Uterus (tissue), 4 donors: ENCODE data around the gene CTNND2. TPM values are rescaled to one million over a fixed set of nuclear protein-coding genes. Genes with fewer than 3 reads are reported as not detected.

Experiments used
- DNase-seq, 2 donors: peaks; one replicate each; pipeline ENCODE4 v3.0.0-alpha.2; 2019 to 2020
- H3K27ac ChIP-seq, 2 donors: fragments of 200-600 bp; sonication (generic); 1 replicate in 1 of 2; 2 replicates in 1 of 2; pipeline ENCODE4 v1.5.1; 2016 to 2018
- H3K27me3 ChIP-seq, 2 donors: fragments of 200-600 bp; sonication (generic); one replicate each; pipeline ENCODE4 v1.5.1; 2018 to 2019; ENCODE audit warnings: control low read depth in 1 of 2
- H3K36me3 ChIP-seq, 2 donors: fragments of 200-600 bp; sonication (generic); one replicate each; pipeline ENCODE4 v1.5.1; 2019; ENCODE audit warnings: control low read depth in 1 of 2
- H3K4me1 ChIP-seq, 2 donors: fragments of 200-600 bp; sonication (generic); one replicate each; pipeline ENCODE4 v1.5.1; 2018 to 2019; ENCODE audit warnings: control low read depth in 1 of 2
- H3K4me3 ChIP-seq, 2 donors: fragments of 200-600 bp; sonication (generic); 1 replicate in 1 of 2; 2 replicates in 1 of 2; pipeline ENCODE4 v1.5.1; 2018 to 2019; ENCODE audit warnings: mild to moderate bottlenecking in 1 of 2
- H3K9me3 ChIP-seq, 2 donors: fragments of 200-600 bp; sonication (generic); one replicate each; pipeline ENCODE4 v1.5.1; 2019; ENCODE audit warnings: control low read depth in 1 of 2
- CTCF ChIP-seq, 4 experiments: fragments of 200-600 bp in 2 of 4; fragments of 450-650 bp in 2 of 4; sonication (generic) in 2 of 4; IDR thresholded peaks; one replicate each; pipeline ENCODE4 v1.5.1; 2016 to 2019; ENCODE audit warnings: antibody characterized with exemption in 4 of 4, mild to moderate bottlenecking in 2 of 4, moderate library complexity in 1 of 4
- POLR2A ChIP-seq, 2 donors: fragments of 450-650 bp; IDR thresholded peaks; one replicate each; pipeline ENCODE4 v1.6.1; 2016; ENCODE audit warnings: antibody characterized with exemption in 2 of 2, mild to moderate bottlenecking in 1 of 2, moderate library complexity in 1 of 2
- intact Hi-C: fragments of 100-400 bp; cut with DNase I; formaldehyde crosslinking; loops from one replicate; pipeline ENCODE4 v1.15.1; 2023; ENCODE audit warnings: low total_unique reads
- total RNA-seq, 4 donors: library from RNA; depleted of rRNA in 3 of 4; stranded (reverse); fragments of >200 nt in 3 of 4; gene quantifications; one replicate each; pipeline versions ENCODE4 v1.1.0 to v1.2.4, GENCODE V29; 2014 to 2023
- donor health status: DM: yes; HTN: yes; CAD: no.

Gene CTNND2
- total RNA-seq, 4 donors from 2014 or later = 0.49 to 1.2 TPM; not detected in 2

- no peak overlapping the region for H3K27ac ChIP-seq
- no peaks in the 10 kb centered on the region for H3K9me3 ChIP-seq
- TF ChIP-seq CTCF (IDR thresholded peaks at IDR 0.05) (no peak), POLR2A (IDR thresholded peaks at IDR 0.05) (no peak)
- intact Hi-C loops = no loop called here
- H3K4me1 ChIP-seq = no peaks in the 10 kb centered on the region
- no peak for DNase-seq
- H3K36me3 ChIP-seq = no peaks in the 10 kb centered on the region
- H3K27me3 ChIP-seq = no peaks in the 10 kb centered on the region
- no peak overlapping the region for H3K4me3 ChIP-seq
Measured at GRCh38 chr5:11298877-11299276, 605.4 kb downstream of the CTNND2 start.

GRCh38 chr5:11293523-11293922 is 610.7 kb downstream of the CTNND2 start:
- TF ChIP-seq CTCF (IDR thresholded peaks at IDR 0.05) = no peak
- no peak for TF ChIP-seq POLR2A (IDR thresholded peaks at IDR 0.05)
- no peaks in the 10 kb centered on the region for H3K36me3 ChIP-seq
- no peaks in the 10 kb centered on the region for H3K4me1 ChIP-seq
- H3K27me3 ChIP-seq = no peaks in the 10 kb centered on the region
- H3K4me3 ChIP-seq = no peak overlapping the region
- no peak overlapping the region for H3K27ac ChIP-seq
- H3K9me3 ChIP-seq = no peaks in the 10 kb centered on the region
- intact Hi-C loops = no loop called here
- no peak for DNase-seq

DNA sequence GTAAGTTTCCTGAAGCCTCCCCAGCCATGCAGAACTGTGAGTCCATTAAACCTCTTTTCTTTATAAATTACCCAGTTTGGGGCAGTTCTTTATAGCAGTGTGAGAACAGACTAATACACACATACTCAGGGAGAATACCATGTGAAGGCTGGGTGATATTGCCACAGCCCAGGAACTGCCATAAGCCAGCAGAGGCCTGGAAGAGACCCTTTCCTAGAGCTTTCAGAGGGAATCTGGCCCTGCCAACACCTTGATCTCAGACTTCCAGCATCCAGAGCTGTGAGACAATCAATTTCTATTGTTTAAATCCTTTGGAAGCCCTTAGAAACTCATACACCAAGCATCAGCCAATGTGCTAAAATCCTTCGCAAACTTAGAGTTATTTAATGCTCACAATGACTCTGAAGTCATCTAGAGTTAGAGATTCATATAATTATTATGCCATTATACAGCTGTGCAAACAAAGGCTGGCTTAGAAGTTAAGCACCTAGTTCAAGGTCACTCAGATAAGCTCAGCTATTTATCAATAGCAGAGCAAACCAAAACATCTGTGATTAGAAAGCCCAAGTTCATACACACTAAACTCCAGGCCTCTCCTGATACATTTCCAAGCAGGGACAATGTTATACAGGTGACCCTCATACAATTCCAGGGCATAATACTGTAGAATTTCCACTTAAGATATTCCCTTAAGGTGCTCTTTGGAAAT is 611.4 kb downstream of the CTNND2 start:
- Histone ChIP-seq H3K4me1 (no peaks in the 10 kb centered on the region), H3K27ac (no peak overlapping the region), H3K27me3 (no peaks in the 10 kb centered on the region), H3K36me3 (no peaks in the 10 kb centered on the region), H3K4me3 (no peak overlapping the region), H3K9me3 (no peaks in the 10 kb centered on the region)
- DNase-seq = no peak
- TF ChIP-seq CTCF (IDR thresholded peaks at IDR 0.05) = no peak
- intact Hi-C loops = no loop called here

GRCh38 chr5:11289733-11290132 is 614.5 kb downstream of the CTNND2 start:
- no peak for DNase-seq
- no peak for TF ChIP-seq POLR2A (IDR thresholded peaks at IDR 0.05)
- TF ChIP-seq CTCF (IDR thresholded peaks at IDR 0.05) = no peak
- H3K27ac ChIP-seq = no peak overlapping the region
- no peaks in the 10 kb centered on the region for H3K4me1 ChIP-seq
- no peaks in the 10 kb centered on the region for H3K27me3 ChIP-seq
- no peak overlapping the region for H3K4me3 ChIP-seq
- H3K9me3 ChIP-seq = no peaks in the 10 kb centered on the region
- H3K36me3 ChIP-seq = no peaks in the 10 kb centered on the region
- intact Hi-C loops = no loop called here

DNA sequence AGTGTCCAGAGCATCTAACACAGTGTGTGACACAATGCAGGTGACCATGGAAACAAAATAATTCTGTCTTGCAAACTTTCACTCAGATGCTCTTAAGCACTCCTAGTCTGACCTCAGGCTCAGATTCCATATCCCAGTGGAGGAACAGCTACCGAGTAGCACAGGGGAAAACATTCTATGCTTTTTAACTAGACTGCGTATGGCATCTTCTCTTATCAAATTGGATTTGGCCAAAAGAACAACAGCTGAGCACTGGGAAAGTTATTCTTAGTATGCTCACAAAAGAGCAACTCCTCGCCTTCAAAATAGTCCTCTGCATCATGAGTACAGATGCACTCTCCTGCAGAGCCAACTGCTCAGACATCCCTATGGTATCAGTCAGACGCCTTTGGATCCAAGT is 615.0 kb downstream of the CTNND2 start:
- no peak overlapping the region for H3K4me3 ChIP-seq
- TF ChIP-seq CTCF (IDR thresholded peaks at IDR 0.05) (no peak), POLR2A (IDR thresholded peaks at IDR 0.05) (no peak)
- intact Hi-C loops = no loop called here

More for the DNA sequence above, 615.0 kb downstream of the CTNND2 start:
- Histone ChIP-seq H3K9me3 (no peaks in the 10 kb centered on the region), H3K4me1 (no peaks in the 10 kb centered on the region), H3K27ac (no peak overlapping the region), H3K27me3 (no peaks in the 10 kb centered on the region), H3K36me3 (no peaks in the 10 kb centered on the region)
- DNase-seq = no peak
